SHP77 treated with DMSO at 0.1 percent for 48 hours (cell line): Measurements from ENCODE around the gene TMEM145.
A peak's percentile ranks its signal among the peaks of the same experiment; 100 is the strongest.
"Not testable (repeated sequence)": the region's sequence is repeated elsewhere in the genome, so short reads cannot be mapped to it uniquely, and the experiment has no call there.

Experiments
- DNase-seq: peaks from one replicate; lab custom pipeline; 2025; lab: John Stamatoyannopoulos, UW

TMEM145 gene

DNA sequence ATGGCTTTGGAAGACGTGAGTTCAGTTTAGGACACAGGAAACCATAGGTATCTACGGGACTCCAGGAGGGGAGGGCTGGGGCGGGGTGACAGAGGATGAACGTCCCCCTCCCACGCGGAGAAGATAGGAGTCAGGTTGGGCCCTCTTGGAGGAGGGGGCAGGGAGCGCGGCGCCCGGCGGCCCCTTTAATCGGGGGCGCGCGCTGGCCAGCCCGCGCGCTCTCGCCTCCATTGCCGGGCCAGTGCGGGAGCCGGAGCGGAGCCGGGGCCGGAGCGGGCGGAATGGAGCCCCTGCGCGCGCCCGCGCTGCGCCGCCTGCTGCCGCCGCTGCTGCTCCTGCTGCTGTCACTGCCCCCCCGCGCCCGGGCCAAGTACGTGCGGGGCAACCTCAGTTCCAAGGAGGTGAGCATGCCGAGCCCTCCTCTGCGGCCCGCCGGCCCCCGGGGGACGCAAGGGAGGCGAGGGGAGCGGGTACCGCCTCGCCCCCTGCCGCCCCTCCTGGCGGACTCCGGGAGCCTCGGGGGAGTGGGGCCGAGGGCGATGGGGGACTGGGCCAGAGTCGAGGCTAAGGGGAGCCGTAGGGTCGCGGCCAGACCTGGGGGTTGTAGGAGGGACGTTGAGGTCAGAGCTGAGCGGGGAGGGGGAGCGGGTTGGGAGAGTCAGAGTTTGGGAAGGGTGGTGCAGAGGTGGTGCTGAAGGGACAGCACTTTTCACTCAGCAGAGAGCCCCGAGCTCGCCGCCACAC is at the start of gene TMEM145:
TSS of gene TMEM145 (plus strand) at position 214 of the 744 bp plus-strand sequence. CDS start at position 282, 68 bp downstream.
- DNase-seq: no peak

GRCh38 chr19:42266105-42266504 is 47.0 kb upstream of the TMEM145 start:
- not testable (repeated sequence) for DNase-seq

GRCh38 chr19:42266928-42267603 is 46.0 kb upstream of the TMEM145 start:
- DNase-seq: not testable (repeated sequence)

DNA sequence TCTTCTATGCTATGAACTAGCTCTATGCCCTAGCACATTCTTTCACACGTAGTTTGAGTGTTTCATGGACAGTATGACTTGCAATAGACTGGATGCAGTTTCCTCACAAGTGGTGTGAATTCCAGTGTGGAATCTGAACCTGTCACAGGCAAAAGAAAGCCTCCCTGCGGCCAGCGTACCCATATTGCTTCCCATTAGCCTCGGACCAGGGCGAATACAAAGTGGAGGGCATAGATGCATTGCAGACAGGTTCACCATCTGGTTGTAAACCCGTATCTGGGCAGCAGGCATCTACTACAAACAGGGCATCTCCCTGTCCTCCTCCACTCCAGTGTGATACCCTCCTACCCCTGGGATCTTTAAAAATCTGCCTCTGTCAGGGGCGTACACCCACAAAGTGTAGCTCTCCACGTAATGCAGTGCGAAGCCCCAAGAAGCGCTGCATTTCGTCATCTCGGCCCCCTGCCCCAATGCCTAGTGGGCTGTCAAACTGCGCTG is 45.4 kb upstream of the TMEM145 start:
- DNase-seq: no peak

- DNase-seq: peak; percentile 98
Measured at GRCh38 chr19:42268142-42268703, 44.9 kb upstream of the TMEM145 start.

DNA sequence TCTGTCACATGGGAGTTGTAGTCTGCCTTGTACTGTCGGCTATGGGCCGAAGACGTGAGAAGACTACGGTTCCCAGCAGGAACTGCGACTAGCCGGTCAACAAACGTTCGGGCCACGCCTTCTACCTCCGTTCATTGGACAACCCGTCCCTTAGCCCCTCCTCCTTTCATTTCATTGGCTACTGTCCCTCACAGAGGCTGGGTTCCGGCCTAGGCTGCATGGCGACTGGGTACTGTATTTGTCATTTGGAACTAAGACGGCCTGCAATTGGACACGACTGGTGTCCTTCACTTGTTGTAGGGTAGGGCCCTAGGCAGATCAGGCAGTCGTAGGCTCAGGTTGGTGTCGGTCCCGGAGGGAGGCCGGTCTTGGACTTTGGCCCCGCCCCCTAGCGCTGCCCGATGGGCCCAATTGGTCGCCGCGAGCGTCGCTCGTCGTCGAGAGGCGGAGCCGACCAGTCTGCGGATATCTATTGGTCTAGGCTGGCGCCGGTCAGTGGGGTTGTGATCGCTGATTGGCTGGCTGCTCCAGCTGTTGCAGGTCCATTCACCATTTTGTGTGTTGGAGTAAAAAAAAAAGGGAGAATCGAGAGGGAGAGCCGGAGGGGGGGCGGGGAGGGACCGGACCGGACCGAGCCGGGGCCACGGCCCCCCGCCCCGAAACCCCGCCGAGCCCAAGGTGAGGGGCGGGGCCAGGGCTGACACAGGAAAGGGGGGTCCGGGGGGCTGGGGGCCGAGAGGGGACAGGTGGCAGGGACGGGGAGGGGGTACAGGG is 44.2 kb upstream of the TMEM145 start, which contains the start of gene CIC:
TSS of gene CIC (plus strand) at position 549 of the 774 bp plus-strand sequence. CDS start 2,532 bp downstream, outside the sequence.
- peak; percentile 99 for DNase-seq

- DNase-seq: no peak
Measured at GRCh38 chr19:42269478-42270345, 43.4 kb upstream of the TMEM145 start.

DNA sequence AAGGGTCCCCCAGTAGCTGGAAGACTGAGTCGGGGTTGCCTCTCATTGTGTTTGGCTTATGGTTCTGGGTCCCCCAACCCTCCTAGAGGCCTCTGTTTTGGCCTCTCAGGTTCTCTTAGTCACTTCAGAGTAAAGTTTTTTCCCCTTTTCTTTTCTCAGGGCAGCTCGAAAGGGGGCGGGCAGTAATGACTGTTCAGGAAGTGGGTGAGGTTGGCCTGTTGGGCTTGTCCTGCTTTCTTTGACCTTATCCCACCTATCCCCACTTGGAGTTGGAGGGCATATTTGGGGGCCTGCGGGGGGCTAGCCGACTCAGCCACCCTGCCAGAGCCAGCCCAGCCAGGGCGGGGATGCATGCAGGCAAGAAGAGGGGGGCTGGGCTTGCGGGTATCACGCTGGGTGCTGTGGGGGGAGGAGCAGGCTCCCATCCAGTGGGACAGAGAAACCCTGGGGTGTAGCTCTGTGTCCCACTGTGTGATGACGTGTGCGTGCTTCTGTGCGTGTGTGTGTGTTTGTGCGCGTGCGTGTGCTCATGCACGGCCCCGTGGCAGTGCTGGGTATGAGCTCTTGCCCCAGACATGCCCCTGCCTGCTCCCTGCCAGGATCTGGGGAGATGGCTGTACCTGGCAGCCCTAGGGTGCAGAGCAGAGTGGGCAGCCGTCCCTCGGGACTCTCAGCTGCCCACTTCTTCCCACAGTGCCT is 42.6 kb upstream of the TMEM145 start:
- no peak for DNase-seq

- DNase-seq: no peak
Measured at GRCh38 chr19:42271045-42271419, 42.1 kb upstream of the TMEM145 start.

DNA sequence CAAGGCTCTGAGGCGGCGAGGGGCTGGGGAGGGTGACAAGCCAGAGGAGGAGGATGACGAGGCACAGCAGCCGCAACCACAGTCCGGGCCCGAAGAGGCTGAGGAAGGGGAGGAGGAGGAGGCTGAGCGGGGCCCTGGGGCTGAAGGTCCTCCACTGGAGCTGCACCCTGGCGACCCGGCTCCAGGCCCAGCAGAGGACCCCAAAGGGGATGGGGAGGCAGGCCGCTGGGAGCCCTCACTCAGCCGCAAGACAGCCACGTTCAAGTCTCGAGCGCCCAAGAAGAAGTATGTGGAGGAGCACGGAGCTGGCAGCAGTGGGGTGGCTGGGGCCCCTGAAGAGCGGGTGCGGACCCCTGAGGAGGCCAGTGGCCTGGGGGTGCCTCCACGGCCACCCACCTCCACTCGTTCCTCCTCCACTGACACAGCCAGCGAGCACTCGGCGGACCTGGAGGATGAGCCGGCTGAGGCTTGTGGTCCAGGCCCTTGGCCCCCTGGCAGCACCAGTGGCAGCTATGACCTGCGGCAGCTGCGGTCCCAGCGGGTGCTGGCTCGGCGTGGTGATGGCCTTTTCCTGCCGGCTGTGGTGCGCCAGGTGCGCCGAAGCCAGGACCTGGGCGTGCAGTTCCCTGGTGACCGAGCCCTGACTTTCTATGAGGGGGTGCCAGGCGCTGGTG is 41.1 kb upstream of the TMEM145 start:
- no peak for DNase-seq

DNA sequence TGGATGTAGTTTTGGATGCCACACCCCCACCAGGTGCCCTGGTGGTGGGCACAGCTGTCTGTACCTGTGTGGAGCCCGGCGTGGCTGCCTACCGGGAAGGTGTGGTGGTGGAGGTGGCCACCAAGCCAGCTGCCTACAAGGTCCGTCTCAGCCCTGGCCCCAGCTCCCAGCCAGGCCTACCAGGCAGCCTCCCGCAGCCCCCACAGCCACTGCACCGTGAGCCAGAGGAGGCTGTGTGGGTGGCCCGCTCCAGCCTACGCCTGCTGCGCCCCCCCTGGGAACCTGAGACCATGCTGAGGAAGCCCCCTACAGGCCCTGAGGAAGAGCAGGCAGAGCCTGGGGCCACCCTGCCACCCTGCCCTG is 40.6 kb upstream of the TMEM145 start:
- DNase-seq: no peak

- no peak for DNase-seq
Measured at GRCh38 chr19:42272989-42273406, 40.1 kb upstream of the TMEM145 start.

DNA sequence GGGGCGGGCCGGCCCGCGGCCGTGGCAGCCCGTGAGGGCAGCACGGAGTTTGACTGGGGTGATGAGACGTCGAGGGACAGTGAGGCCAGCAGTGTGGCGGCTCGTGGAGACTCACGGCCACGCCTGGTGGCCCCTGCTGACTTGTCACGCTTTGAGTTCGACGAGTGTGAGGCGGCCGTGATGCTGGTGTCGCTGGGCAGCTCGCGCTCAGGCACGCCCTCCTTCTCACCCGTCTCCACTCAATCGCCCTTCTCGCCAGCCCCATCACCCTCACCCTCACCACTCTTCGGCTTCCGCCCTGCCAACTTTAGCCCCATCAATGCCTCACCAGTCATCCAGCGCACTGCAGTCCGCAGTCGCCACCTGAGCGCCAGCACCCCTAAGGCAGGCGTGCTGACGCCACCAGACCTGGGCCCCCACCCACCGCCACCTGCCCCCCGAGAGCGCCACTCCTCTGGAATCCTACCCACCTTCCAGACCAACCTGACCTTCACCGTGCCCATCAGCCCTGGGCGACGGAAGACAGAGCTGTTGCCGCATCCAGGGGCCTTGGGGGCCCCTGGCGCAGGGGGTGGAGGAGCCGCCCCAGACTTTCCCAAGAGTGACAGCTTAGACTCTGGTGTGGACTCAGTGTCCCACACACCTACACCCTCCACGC is 39.6 kb upstream of the TMEM145 start:
- no peak for DNase-seq

- no peak for DNase-seq
Measured at GRCh38 chr19:42274065-42274682, 38.9 kb upstream of the TMEM145 start.

DNA sequence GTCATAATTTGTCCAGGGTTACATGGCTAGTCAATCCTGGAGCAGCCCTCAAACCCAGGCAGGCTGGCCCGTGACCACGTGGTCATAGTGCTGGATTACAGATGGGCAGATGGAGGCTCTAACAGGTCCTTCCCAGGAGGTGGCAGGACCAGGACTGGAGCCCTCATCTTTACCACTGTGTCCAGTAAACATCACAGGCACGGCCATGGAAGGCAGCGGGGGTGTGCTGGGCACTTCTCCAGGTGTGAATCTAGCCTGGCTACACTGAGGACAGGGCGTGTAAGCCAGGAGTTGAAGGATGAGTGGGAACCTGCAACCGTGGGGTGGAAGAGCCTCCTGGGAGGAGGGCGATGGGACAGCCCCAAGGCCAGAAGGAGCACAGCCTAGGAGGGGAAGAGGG is 38.0 kb upstream of the TMEM145 start:
- no peak for DNase-seq

DNA sequence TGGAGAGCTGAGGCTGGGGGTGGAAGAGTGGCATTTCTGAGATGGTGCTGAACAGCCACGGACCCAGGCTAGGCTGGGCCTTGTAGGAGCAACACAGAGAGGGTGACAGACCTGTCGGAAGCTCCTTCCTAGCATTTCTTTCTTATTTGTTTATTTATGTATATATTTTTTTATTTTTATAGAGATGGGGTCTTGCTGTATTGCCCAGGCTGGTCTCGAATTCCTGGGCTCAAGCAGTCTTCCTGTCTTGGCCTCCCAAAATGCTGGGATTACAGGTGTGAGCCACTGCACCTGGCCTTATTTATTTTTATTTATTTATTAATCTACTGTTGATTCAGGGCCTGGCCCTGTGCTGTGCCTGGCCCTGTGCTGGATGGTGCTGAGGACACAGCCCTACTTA is 37.6 kb upstream of the TMEM145 start:
- no peak for DNase-seq

DNA sequence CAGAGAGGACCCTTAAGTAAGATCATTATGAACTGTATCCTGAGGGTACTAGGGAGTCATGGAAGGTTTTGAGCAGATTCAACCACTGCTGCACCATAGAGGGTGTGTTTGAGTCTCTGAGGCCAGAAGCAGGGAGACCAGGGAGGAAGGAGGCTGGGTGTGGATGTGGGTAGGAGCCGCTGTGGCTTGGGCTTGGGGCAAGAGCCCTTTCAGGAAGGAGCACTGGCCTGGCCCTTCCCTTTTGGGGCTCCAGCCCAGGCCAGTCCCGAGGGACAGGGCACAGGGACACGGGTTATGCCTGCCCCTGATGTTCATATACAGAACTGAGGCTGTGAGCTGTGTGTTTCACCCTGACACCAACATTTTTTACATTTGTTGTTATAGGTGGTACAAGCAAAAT is 36.8 kb upstream of the TMEM145 start:
- DNase-seq: no peak

- no peak for DNase-seq
Measured at GRCh38 chr19:42276821-42277220, 36.3 kb upstream of the TMEM145 start.
